Uterus (tissue), 2 donors: Measurements from ENCODE around the gene SERPINB8.

Experiments
- CTCF ChIP-seq, 4 experiments: fragments of 200-600 bp in 2 of 4; fragments of 450-650 bp in 2 of 4; sonication (generic) in 2 of 4; IDR thresholded peaks; one replicate each; pipeline ENCODE4 v1.5.1; 2016 to 2019; ENCODE audit warnings: antibody characterized with exemption in 4 of 4, mild to moderate bottlenecking in 2 of 4, moderate library complexity in 1 of 4
- POLR2A ChIP-seq, 2 donors: fragments of 450-650 bp; IDR thresholded peaks; one replicate each; pipeline ENCODE4 v1.6.1; 2016; ENCODE audit warnings: antibody characterized with exemption in 2 of 2, mild to moderate bottlenecking in 1 of 2, moderate library complexity in 1 of 2

GRCh38 chr18:63922049-63922448 lies 47.8 kb upstream of the SERPINB8 start:
- no peak for TF ChIP-seq CTCF (IDR thresholded peaks at IDR 0.05)
- no peak for TF ChIP-seq POLR2A (IDR thresholded peaks at IDR 0.05)
